Measurements from ENCODE around the gene AUP1.

DNA sequence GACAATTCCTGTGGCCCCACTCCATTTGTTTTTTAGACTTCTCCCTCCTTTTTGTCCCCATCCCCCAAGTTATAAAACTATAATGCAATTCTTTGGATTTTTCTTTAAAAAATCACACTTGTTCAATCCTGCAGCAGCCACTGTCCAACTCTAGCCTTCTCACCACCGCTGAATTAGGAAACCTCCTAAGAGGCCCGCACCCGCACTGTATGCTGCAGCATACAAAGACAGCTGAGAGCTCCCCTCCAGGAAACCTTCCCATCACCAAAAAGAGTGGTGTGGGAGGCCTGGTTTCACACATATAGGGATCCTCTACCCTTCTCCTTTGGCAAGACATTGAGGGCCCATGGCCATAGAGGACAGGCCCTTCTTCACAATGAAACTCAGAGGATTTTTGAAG is 24.9 kb downstream of the AUP1 start:
- TF ChIP-seq BRCA1 (IDR thresholded peaks at IDR 0.05) (no peak), BRCA1 (CRISPR knock-in tag; IDR thresholded peaks at IDR 0.05) (no peak), CBFB (CRISPR knock-in tag; IDR thresholded peaks at IDR 0.05) (no peak), TAF7 (tag; IDR thresholded peaks at IDR 0.05) (no peak)
- TF ChIP-seq, protein P1, sequence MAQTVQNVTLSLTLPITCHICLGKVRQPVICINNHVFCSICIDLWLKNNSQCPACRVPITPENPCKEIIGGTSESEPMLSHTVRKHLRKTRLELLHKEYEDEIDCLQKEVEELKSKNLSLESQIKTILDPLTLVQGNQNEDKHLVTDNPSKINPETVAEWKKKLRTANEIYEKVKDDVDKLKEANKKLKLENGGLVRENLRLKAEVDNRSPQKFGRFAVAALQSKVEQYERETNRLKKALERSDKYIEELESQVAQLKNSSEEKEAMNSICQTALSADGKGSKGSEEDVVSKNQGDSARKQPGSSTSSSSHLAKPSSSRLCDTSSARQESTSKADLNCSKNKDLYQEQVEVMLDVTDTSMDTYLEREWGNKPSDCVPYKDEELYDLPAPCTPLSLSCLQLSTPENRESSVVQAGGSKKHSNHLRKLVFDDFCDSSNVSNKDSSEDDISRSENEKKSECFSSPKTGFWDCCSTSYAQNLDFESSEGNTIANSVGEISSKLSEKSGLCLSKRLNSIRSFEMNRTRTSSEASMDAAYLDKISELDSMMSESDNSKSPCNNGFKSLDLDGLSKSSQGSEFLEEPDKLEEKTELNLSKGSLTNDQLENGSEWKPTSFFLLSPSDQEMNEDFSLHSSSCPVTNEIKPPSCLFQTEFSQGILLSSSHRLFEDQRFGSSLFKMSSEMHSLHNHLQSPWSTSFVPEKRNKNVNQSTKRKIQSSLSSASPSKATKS (CRISPR knock-in tag; IDR thresholded peaks at IDR 0.05): no peak
- TF ChIP-seq, protein P2, sequence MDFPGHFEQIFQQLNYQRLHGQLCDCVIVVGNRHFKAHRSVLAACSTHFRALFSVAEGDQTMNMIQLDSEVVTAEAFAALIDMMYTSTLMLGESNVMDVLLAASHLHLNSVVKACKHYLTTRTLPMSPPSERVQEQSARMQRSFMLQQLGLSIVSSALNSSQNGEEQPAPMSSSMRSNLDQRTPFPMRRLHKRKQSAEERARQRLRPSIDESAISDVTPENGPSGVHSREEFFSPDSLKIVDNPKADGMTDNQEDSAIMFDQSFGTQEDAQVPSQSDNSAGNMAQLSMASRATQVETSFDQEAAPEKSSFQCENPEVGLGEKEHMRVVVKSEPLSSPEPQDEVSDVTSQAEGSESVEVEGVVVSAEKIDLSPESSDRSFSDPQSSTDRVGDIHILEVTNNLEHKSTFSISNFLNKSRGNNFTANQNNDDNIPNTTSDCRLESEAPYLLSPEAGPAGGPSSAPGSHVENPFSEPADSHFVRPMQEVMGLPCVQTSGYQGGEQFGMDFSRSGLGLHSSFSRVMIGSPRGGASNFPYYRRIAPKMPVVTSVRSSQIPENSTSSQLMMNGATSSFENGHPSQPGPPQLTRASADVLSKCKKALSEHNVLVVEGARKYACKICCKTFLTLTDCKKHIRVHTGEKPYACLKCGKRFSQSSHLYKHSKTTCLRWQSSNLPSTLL (IDR thresholded peaks at IDR 0.05): no peak

Measured in K562 (cell line).